Stimulated activated naive CD8-positive, alpha-beta T cell treated with anti-CD3 and anti-CD28 coated beads, Interleukin-15, Interleukin-2, amounts not matched to agents 100 ng/mL and 50 ng/mL, for 24 hours (primary cell): Measurements from ENCODE around the gene MACROH2A1.

Experiments used
- H3K27ac Mint-ChIP-seq: one replicate; pipeline ENCODE4 v1.8.0; 2021; ENCODE audit warnings: mild to moderate bottlenecking, mixed read lengths
- H3K27me3 Mint-ChIP-seq: one replicate; pipeline ENCODE4 v1.8.0; 2021; ENCODE audit warnings: mixed read lengths
- H3K36me3 Mint-ChIP-seq: one replicate; pipeline ENCODE4 v1.8.0; 2021; ENCODE audit warnings: low read depth, mixed read lengths
- H3K4me1 Mint-ChIP-seq: one replicate; pipeline ENCODE4 v1.8.0; 2021; ENCODE audit warnings: low read depth, mixed read lengths
- H3K4me3 Mint-ChIP-seq: one replicate; pipeline ENCODE4 v1.8.0; 2021; ENCODE audit warnings: mild to moderate bottlenecking, mixed read lengths
- H3K9me3 Mint-ChIP-seq: one replicate; pipeline ENCODE4 v1.8.0; 2021; ENCODE audit warnings: mixed read lengths

The MACROH2A1 gene

GRCh38 chr5:135398855-135399793 lies at the start of gene MACROH2A1:
TSS of gene MACROH2A1 (minus strand) at chr5:135399231. CDS start at chr5:135389093, 10,138 bp downstream.
- Mint-ChIP-seq H3K27ac (peak within 1 kb of the TSS; percentile 92), H3K9me3 (no peaks in the 10 kb centered on the region), H3K36me3 (peaks cover 22% of the 10 kb centered on the region), H3K4me3 (peak within 1 kb of the TSS; percentile 89), H3K27me3 (peaks cover 3% of the 10 kb centered on the region), H3K4me1 (peaks cover 57% of the 10 kb centered on the region)

- no peak overlapping the region for H3K4me3 Mint-ChIP-seq
- no peaks in the 10 kb centered on the region for H3K9me3 Mint-ChIP-seq
- no peaks in the 10 kb centered on the region for H3K36me3 Mint-ChIP-seq
- no peaks in the 10 kb centered on the region for H3K4me1 Mint-ChIP-seq
- no peaks in the 10 kb centered on the region for H3K27me3 Mint-ChIP-seq
- H3K27ac Mint-ChIP-seq: no peak overlapping the region
Observed at GRCh38 chr5:135448071-135448739, 49.2 kb upstream of the MACROH2A1 start.

- Mint-ChIP-seq H3K4me1 (no peaks in the 10 kb centered on the region), H3K9me3 (no peaks in the 10 kb centered on the region), H3K36me3 (no peaks in the 10 kb centered on the region), H3K27me3 (no peaks in the 10 kb centered on the region), H3K4me3 (no peak within 1 kb of the TSS), H3K27ac (no peak within 1 kb of the TSS)
Observed at GRCh38 chr5:135447298-135447929, 48.4 kb upstream of the MACROH2A1 start, which contains the start of gene DCANP1. TSS of gene DCANP1 (minus strand) at chr5:135447348. CDS start at chr5:135447108, 240 bp downstream.

- no peak overlapping the region for H3K4me3 Mint-ChIP-seq
- H3K27me3 Mint-ChIP-seq: no peaks in the 10 kb centered on the region
- no peaks in the 10 kb centered on the region for H3K9me3 Mint-ChIP-seq
- no peak overlapping the region for H3K27ac Mint-ChIP-seq
- H3K36me3 Mint-ChIP-seq: no peaks in the 10 kb centered on the region
- H3K4me1 Mint-ChIP-seq: no peaks in the 10 kb centered on the region
Observed at GRCh38 chr5:135446615-135447014, 47.6 kb upstream of the MACROH2A1 start.

GRCh38 chr5:135446206-135446605 lies 47.2 kb upstream of the MACROH2A1 start:
- H3K4me3 Mint-ChIP-seq: no peak overlapping the region
- no peaks in the 10 kb centered on the region for H3K27me3 Mint-ChIP-seq
- H3K36me3 Mint-ChIP-seq: no peaks in the 10 kb centered on the region
- H3K27ac Mint-ChIP-seq: no peak overlapping the region
- peaks cover 1% of the 10 kb centered on the region for H3K4me1 Mint-ChIP-seq
- H3K9me3 Mint-ChIP-seq: no peaks in the 10 kb centered on the region

GRCh38 chr5:135445306-135445985 lies 46.4 kb upstream of the MACROH2A1 start:
- Mint-ChIP-seq H3K4me3 (no peak overlapping the region), H3K27ac (no peak overlapping the region), H3K4me1 (peaks cover 3% of the 10 kb centered on the region), H3K36me3 (no peaks in the 10 kb centered on the region), H3K9me3 (no peaks in the 10 kb centered on the region), H3K27me3 (no peaks in the 10 kb centered on the region)

- Mint-ChIP-seq H3K36me3 (no peaks in the 10 kb centered on the region), H3K4me1 (peaks cover 3% of the 10 kb centered on the region), H3K4me3 (no peak overlapping the region), H3K9me3 (no peaks in the 10 kb centered on the region), H3K27ac (no peak overlapping the region), H3K27me3 (no peaks in the 10 kb centered on the region)
Observed at GRCh38 chr5:135444881-135445280, 45.9 kb upstream of the MACROH2A1 start.

GRCh38 chr5:135444360-135444759 lies 45.3 kb upstream of the MACROH2A1 start:
- no peaks in the 10 kb centered on the region for H3K27me3 Mint-ChIP-seq

GRCh38 chr5:135443161-135443960 lies 44.3 kb upstream of the MACROH2A1 start:
- Mint-ChIP-seq H3K4me1 (peaks cover 3% of the 10 kb centered on the region), H3K9me3 (no peaks in the 10 kb centered on the region), H3K4me3 (no peak overlapping the region), H3K36me3 (no peaks in the 10 kb centered on the region), H3K27ac (no peak overlapping the region), H3K27me3 (no peaks in the 10 kb centered on the region)

More at GRCh38 chr5:135444360-135444759, 45.3 kb upstream of the MACROH2A1 start:
- no peaks in the 10 kb centered on the region for H3K36me3 Mint-ChIP-seq
- peaks cover 3% of the 10 kb centered on the region for H3K4me1 Mint-ChIP-seq
- H3K9me3 Mint-ChIP-seq: no peaks in the 10 kb centered on the region
- no peak overlapping the region for H3K4me3 Mint-ChIP-seq
- no peak overlapping the region for H3K27ac Mint-ChIP-seq

GRCh38 chr5:135442431-135443160 lies 43.6 kb upstream of the MACROH2A1 start:
- Mint-ChIP-seq H3K4me3 (no peak overlapping the region), H3K9me3 (no peaks in the 10 kb centered on the region), H3K27me3 (no peaks in the 10 kb centered on the region), H3K36me3 (no peaks in the 10 kb centered on the region), H3K4me1 (peaks cover 3% of the 10 kb centered on the region), H3K27ac (no peak overlapping the region)

- Mint-ChIP-seq H3K27me3 (no peaks in the 10 kb centered on the region), H3K27ac (no peak overlapping the region), H3K36me3 (no peaks in the 10 kb centered on the region), H3K4me3 (no peak overlapping the region), H3K9me3 (no peaks in the 10 kb centered on the region), H3K4me1 (peaks cover 3% of the 10 kb centered on the region)
Observed at GRCh38 chr5:135441919-135442318, 42.9 kb upstream of the MACROH2A1 start.

GRCh38 chr5:135441350-135441831 lies 42.4 kb upstream of the MACROH2A1 start:
- Mint-ChIP-seq H3K27me3 (peaks cover 1% of the 10 kb centered on the region), H3K27ac (no peak overlapping the region)

GRCh38 chr5:135440916-135441315 lies 41.9 kb upstream of the MACROH2A1 start:
- no peak overlapping the region for H3K4me3 Mint-ChIP-seq

More at GRCh38 chr5:135441350-135441831, 42.4 kb upstream of the MACROH2A1 start:
- H3K36me3 Mint-ChIP-seq: no peaks in the 10 kb centered on the region
- H3K4me1 Mint-ChIP-seq: peaks cover 3% of the 10 kb centered on the region
- H3K9me3 Mint-ChIP-seq: no peaks in the 10 kb centered on the region
- H3K4me3 Mint-ChIP-seq: no peak overlapping the region

More at GRCh38 chr5:135440916-135441315, 41.9 kb upstream of the MACROH2A1 start:
- Mint-ChIP-seq H3K36me3 (no peaks in the 10 kb centered on the region), H3K27ac (no peak overlapping the region), H3K9me3 (no peaks in the 10 kb centered on the region), H3K27me3 (peaks cover 6% of the 10 kb centered on the region), H3K4me1 (peaks cover 3% of the 10 kb centered on the region)
